Activated CD4-positive, alpha-beta T cell treated with anti-CD3 and anti-CD28 coated beads for 4 hours (primary cell): ENCODE data around the gene COL4A6.

ENCODE experiments used
- DNase-seq, 2 donors: peaks; one replicate each; pipeline ENCODE4 v3.0.0-alpha.2; 2020

The COL4A6 gene

DNA sequence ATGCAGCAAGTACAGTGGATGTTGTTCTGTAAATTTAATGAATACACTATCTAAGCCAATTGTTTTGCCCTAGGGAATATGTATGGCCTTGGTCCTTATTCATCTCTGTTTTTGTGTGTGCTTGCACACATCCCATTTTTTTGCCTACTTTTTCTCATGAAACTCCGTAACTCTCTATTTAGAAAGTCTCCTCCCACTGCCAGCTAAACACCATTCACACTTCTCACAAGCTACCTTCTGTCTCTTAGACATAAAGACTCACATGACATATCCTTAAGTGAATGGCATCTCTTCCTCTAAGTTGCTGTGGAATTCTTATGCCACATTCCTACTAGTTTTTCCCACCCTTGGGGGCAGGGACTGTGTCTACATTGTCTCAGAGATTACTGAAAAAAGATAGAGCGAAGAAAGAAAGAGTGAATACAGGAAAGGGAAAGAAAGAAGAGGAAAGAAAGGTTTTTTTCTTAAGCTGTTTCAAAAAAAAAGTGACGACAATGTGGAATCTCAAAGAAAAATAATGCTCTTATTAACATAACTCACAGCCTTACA lies 229.1 kb downstream of the COL4A6 start:
- DNase-seq, result no peak

DNA sequence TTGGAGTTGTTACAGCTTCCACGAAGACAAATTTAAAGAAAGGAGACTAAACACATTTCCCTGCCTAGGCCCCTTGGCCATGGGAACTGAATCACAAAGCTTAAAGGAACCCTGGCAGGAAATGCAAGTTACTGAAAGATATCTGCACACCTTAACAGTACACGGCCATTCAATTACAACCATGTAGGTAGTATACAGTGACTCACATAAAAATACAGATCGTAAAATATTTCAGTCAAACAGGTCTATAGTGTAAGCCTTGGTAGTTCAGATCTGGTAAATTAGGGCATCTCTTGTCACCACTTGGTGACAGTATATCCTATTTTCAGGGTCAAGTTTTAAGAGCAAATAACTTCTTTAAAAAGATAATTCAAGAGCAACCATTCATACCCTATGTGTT lies 234.7 kb downstream of the COL4A6 start:
- DNase-seq, result no peak

DNA sequence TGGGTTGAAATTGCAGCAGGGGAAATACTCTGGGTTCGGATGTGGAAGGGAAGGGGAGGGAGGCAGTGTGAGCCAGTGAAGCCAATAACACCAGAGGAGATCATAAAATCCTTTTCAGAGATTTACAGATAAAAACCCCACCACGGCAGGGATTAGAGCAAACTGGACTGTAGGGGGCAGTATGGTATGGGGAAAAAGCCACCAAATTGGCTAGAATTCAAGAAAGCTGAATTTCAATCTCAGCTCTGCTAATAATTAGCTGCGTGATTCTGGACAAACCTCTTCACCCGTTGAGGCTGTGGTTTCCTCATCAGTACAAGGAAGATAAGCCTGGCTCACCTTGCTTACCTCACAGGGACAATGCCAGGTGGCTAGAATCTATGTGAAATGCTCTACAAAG lies 238.5 kb downstream of the COL4A6 start:
- no peak for DNase-seq

DNA sequence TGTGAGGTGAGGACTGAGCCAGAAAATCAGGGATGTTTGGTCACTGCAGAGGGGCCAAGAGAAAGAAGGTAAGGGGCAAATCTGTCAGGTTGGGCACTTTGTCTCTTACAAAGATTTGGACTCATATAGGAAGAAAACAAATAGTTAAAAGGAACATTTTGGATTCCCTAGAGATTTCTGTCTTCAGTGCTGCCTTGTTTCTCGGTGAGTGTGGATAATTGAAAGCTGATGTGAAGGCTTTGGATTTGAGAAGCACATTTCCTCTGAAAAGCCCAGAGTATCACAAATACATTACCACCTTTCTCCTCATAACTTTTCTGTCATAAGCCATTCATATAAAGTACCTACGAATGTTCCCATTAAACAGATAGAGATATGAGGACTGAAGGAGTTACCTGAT lies 239.2 kb downstream of the COL4A6 start:
- no peak for DNase-seq

DNA sequence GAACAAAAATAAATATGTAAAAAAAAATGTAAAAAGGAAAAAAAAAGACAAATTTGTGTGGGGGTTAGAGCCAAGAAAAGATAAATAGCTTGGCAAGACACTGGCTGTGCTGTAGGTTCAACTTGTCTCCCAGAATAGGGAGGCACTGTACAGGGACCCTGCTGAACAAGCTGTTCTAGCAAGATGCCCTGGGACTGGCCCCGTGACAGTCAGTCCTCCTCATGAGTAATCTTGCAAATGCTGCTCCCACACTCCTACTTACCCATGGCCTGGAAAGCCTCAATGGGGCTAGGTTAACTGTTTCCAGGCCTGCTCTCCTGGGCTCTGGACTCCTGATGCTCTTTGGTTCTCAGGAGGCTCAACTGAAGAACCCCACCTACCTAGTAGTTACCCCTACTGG lies 239.8 kb downstream of the COL4A6 start:
- DNase-seq, result no peak

DNA sequence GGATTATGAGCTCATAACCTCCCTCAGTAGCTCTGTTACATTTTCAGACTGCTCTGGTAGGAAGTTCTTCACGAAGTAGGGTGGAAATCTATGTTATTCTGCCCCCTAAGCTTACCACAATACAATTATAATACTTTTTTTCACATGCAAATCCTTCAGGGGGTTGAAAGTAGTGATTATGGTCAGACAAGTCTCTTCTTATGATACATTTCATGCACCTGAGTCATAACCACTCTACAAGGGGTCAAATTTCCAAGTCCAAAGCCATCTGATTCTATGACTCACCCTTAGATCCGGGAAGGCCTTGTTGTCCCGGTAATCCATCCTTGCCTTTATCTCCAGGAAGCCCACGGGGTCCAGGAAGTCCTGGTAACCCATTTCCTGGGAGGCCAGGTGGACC lies 251.4 kb downstream of the COL4A6 start:
- no peak for DNase-seq

DNA sequence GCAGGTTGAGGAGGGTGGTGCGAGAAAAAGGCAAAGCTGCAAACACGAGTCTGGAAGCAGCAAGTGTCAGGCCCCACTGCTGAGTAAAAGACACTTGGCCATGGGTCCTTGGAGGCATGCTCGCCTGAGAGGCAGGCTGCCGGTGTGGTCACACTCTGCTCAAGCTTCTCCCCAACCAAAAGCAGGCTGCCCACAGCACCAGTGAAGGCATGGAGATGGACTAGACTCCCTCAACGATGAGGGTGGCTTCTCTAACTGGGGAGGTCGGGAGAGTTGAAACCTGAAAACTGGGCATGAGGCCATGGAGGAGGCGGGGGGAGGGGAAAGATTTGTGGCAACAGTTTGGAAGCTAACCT lies 260.1 kb downstream of the COL4A6 start:
- DNase-seq, result no peak

DNA sequence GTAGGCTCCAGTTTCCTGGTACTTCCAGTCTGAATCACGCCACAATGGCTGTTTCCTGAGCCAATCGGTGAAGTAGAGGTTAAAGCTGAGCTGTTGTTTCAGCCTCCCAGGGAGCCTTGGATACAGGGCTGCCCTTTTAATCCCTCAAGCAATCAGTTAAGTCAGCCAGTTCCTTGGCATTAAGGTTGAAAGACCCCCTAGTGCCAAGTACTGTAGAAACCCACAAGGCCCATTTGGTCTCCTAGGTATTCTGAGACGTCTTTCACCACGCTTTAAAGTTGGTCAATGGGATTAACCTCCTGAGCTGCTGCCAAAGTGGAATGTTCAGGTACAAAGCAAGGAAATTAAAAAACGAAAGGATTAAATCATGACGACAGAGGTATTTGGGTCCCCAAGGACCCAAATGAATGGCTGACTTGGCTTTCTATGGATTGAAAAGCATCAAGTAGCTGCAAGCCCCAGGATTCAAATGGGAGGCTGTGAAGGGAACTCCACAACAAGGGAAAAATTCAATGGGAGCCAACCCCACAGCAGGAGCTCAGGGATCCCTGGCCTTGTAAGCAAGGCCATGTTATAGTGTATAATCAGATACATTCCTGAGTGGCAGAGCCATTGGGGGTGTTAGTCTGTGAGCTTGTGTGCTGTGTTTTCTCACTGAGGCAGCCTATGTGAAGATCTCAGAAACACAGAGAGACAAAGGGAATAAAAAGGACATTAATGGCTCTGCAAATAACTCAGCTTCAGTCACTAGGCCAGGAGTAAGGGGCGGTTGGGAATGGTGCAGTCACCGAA lies 260.7 kb downstream of the COL4A6 start:
- DNase-seq, result no peak

DNA sequence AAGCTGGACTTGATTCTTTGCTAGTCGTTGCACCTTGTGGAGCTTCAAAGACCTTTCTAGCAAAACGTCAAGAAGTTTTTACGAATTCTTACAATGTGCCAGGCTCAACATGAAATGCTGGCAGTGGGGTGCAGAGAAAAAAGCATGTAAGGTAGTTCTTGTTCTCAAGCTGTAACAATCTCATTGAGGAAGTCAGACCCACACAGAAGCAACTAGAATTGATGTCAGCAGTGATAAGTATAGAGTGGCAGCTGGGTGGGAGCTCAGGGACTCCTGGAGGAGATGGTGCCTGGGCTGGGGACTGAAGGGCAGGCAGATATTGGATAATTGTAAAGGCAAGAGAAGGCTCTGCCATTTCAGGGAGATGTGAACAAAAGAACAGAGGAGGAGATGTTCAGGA lies 264.3 kb downstream of the COL4A6 start:
- no peak for DNase-seq

DNA sequence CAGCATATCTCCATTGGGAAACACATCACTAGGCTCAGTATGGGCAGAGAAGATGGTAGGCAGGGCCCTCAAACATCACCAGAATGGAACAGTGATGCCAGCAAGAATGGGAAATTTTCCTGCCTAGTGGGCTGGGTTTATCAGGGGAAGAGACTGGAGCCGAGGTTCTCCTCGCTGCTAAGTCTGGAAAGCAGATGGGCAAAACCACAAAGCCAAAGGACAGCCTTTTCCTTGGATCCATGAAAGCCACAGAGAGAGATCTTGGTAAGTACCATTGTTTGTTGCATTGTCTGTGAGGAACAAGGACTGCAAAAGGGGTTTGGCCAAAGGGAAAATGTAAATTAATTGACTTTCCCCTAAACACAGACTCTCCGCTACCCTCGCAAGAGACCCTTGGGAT lies 266.6 kb downstream of the COL4A6 start:
- no peak for DNase-seq

DNA sequence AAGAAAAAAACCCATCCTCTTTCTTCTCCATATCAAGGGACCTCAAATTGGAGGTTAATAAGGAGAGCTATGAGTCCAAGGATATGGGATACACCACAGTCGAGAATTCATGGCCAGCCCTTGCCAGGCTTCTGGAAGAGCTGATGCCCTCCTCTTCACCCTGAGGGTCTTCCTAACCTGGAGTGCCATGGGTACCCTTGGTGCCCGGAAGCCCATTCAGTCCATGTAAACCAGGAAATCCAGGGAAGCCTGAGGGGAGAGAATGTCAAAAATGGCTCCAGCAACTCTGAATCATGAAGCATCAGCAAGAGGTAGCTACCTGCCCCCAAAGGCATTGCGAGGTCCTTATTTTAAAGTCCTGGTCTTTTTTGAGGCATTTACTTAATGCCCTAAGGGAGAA lies 268.5 kb downstream of the COL4A6 start:
- no peak for DNase-seq

DNA sequence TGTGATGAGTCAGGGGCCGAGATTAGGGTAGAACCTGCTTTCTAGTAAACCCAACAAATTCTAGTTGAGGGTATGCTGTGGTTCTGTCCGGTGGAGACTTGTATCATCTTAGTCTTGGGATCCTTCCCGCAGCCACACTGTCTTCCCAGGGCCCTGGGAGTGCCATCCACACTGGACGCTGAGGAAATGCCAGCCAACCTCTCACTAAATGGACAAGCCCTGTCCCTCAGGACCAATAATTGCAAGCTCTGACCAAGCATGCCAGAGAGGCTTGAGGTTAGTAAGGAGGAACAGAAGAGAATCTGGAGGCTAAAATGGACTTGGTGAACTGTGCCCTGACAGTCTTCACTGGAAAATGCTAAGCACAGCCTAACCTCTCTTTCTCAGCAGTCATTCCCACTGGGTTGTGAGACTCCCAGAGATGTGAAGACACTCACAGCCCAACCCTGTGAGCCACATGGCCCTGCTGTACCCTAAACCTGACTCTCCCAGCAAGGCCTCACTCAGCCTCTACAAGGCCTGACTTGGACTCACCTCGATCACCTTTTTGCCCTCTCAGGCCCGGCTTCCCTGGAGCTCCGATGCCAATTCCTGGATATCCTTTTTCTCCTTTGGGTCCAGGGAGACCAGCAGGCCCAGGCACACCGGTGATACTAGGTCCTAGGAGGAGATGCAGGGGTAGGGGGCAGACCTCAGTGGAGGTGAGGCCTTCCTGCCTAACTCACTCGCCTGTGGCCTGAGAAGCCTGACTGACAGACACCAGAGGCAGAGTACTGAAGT lies 269.1 kb downstream of the COL4A6 start:
- DNase-seq, result no peak

DNA sequence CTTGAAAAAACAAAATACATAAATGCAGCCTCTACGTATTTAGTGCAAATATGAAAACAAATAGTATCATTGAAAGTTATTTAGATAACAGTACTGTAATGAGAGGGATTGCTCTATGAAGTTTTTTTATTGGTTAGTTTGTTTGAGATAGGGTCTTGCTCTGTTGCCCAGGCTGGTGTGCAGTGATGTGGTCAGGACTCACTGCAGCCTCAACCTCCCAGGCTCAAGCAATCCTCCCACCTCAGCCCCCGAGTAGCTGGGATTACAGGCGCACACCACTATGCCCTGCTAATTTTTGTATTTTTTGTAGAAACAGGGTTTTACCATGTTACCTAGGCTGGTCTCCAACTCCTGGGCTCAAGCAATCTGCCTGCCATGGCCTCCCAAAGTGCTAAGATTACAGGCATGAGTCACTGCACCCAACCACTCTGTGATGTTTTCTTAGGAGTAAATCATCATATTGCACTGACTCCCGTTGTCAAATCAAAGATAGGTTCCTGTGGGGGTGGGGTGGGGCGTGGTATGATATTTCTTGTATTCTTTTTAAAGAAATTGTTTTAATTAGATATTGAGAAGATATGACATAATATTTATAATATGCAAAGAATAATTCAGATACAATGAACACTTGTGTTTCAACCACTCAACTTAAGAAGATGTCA lies 270.9 kb downstream of the COL4A6 start:
- DNase-seq, result no peak

DNA sequence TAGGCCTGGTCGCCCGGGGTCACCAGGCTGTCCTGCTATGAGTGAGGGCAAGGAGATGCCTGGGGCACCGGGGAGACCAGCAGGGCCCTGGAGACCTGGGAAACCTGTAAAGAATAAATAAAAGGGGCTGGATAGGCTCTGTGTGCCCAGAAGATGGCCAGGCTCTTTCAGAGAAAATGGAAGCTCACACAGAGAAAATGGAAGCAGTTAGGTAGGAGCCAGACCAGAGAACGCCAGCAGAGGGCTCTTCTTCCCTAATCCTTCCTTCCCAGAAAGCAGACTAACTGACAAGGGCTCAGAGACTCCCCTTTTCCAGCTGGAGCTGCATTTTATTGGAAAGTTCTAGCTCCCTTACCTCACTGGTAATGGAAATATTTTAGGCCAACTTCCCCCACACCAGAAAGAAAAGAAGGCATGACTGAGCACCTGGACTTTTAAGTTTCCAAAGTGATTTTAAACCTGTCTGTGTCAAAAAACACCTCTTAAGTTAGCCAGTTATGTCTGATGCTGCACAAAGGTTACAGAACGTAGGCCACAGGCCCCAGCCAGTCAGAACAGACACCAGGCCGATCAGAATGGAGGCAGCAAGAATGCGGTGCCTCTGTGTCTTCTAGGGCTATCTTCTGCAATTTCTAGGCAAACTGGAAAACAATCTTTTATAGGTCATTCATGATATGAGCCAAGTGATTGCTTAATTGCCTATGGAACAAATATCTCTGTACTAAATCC lies 272.7 kb downstream of the COL4A6 start:
- DNase-seq, result no peak

DNA sequence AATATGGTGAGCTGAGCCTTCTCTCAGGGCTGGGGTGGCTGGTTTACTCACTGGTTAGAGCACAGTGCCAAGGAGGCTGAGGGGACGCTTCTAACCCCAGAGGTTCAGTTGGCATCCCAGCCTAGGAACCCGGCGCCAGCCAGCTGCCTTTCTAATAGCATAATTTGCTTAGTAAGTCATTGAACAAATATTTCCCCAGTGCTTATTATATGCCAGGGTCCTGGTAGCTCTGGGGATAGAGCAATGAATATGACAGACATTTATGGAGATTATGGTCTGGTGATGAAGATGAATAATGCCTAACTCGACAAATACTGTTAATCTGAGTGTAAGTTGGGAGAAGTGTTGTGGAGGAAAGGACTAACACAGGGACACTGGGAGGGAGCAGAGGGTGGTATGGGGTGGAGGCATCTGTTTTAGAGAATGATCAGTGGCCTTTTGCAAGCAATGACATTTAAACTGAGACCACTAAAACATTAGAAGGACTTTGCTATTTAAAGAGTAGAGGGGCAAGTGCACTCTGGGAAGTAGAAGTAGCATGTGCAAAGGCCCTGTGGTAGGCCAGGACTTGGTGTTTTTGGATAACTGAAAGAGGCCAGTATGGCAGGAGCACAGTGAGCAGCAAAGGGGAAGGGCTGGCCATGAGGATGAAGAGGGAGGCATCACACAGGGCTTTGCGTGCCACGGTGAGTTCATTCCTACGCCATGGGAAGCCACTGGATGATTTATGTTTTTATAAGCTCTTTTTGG lies 274.7 kb downstream of the COL4A6 start:
- no peak for DNase-seq

DNA sequence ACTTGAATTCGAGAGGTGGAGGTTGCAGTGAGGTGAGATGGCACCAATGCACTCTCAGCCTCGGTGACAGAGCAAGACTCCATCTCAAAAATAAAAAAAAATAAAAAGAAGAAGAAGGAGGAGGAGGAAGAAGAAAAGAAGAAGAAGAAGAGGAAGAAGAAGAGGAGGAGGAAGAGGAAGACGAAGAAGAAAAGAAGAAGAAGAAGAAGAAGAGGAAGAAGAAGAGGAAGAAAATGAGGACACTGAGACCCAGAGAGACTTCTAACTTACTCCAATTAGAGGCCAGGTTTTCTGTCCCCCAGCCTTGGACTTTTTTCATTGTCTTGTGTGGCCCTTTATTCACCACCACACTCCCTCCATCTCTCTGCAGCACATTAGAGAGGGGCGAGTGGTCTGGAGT lies 276.0 kb downstream of the COL4A6 start:
- DNase-seq, result no peak

DNA sequence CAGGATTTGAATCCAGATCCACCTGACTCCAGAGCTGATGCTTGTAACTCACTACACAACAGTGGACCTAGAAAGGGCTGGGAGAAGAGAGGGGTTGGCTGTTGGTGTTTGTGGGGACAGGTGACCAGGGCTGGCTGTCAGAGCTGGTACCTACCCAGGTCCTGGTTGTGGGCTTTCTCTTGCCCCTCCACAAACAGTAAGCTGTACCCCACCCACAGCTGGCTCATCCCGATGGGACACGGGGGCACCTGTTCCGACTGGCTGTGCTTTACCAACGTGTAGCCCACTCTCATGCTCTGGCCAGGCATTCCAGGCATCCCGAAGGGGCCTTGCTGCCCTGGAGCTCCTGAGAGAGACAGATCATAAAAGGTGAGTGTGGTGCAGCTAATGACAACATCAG lies 277.9 kb downstream of the COL4A6 start:
- DNase-seq, result no peak

DNA sequence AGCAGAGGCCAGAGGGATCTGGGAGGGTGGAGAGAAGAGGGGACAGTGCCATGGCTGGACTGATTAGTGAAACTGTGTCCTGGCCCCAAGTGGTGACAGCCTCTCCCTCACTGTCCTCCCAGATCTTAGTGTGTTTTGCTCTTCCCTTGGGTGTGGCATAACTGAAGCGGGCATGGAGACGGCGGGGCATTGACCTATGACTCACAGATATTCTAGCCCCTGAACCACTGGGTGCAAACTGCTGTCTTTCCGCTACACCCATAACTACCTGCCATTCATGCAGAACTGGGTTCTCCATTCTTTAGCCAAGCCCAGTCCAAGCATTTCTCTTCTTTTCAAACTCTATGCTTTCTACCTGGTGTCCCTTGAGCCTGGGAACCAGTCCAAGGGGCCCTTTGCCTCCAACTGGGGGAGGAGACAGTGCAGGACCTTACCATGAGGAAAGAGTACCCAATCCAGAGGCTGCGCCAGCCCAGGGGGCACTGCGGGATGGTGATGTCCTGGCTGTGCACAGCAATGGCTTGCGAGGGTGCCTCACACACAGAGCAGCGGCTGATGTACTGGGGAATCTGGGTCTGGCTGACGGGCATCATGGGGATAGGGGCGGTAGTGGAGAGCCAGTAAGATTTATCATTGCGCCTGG lies 279.1 kb downstream of the COL4A6 start:
- no peak for DNase-seq

DNA sequence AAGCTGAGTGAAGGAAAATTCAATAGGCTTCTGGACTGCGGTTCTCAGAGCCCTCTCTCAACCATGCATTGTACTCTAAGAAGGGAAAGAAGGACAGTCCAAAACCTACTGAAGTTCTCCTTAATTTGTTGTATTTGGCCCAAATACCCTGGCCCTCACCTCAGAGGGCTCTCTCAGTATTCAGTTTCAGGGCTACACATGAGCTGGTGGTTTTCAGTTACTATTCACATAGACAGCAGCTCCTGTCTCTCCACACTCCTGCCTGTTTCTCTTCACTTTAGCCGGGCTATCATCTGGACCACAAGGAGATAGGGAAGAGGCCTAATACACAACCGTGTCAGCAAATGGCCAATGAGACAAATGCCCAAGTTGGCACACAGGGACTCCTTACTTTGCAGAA lies 280.6 kb downstream of the COL4A6 start:
- no peak for DNase-seq

DNA sequence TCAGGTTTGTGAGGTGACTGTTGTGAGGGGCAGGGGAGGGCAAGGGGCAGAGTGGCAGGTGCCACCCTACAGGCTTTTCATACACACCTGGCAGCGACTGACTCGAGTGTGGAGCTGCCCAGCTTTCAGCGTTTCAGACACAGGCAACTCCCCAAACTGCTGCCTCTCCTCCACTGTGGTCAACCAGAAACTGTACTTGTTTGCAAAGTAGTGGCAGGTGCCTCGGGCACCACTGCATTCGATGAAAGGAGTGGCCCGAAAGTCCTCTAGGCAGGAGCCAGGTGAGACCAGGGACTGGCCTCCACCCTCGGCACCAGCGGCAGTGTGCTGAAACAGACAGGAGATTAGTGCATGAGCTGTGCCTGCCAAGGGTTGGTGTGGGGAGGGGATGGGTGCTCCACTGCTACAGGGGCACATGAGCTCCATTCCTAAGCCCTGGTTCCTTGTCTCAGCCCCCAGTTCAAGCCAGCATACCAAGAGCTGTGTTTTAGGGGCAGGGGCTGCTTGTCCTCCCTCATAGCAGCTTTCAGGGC lies 281.2 kb downstream of the COL4A6 start:
- DNase-seq, result no peak

DNA sequence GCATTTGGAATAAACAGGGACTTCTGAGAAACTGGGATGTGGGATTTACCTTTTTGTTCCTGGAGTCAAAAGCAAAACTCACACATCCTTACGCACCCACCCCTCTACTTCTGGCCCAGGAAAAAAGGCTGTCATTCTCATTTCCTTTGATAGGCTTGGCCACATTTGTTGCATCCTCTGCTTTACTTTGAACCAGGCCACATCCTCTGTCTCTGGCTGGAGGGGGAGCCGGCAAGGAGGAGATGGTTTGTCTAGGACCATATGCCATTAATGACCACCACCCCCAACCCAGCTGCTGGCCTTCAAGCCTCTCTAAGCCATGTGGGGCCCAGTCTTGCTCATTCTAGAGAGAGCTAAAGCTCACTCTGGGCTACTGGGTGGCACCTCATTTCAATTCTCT lies 282.1 kb downstream of the COL4A6 start:
- no peak for DNase-seq

DNA sequence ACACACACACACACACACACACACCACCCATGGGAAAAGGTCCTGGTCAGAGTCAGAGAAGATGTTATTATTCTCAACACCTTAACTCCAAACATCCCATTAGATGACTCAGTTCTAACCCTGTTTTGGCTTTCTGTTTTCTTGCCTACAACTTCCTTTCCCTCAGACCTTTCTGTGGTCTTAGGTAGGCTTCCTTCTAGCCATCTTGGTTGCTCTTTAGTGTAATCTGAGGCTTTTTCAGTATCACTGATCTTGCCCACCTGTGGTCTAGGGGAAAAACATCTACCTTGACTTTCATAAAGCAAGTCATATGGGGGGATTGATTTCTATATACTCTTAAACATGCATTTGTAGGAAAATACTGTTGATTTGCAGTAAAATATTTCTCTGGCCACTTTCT lies 289.7 kb downstream of the COL4A6 start:
- DNase-seq, result no peak
